Suppressor macrophage treated with lipopolysaccharide for 4 hours (primary cell): Measurements from ENCODE around the gene CCDC91.

ENCODE experiments used
- DNase-seq: peaks from one replicate; pipeline ENCODE4 v3.0.0-alpha.2; 2020

Gene CCDC91

GRCh38 chr12:28190321-28191050, at the start of gene CCDC91:
CCDC91 (plus strand) TSS chr12:28190456; CDS start chr12:28257216, 66,760 bp downstream.
- DNase-seq: peak; percentile 82

- no peak for DNase-seq
These were observed 46.2 kb upstream of the CCDC91 start for GRCh38 chr12:28144059-28144458.

GRCh38 chr12:28144532-28144931, 45.7 kb upstream of the CCDC91 start:
- no peak for DNase-seq

GRCh38 chr12:28145216-28145615, 45.0 kb upstream of the CCDC91 start:
- no peak for DNase-seq

- DNase-seq: no peak
These were observed 41.0 kb upstream of the CCDC91 start for GRCh38 chr12:28149279-28149678.

GRCh38 chr12:28156362-28156761, 33.9 kb upstream of the CCDC91 start:
- no peak for DNase-seq

GRCh38 chr12:28156804-28157203, 33.5 kb upstream of the CCDC91 start:
- DNase-seq: no peak

- no peak for DNase-seq
These were observed 31.9 kb upstream of the CCDC91 start for GRCh38 chr12:28158353-28158752.

- DNase-seq: no peak
These were observed 30.6 kb upstream of the CCDC91 start for GRCh38 chr12:28159688-28160087.

GRCh38 chr12:28161697-28162096, 28.6 kb upstream of the CCDC91 start:
- no peak for DNase-seq

- DNase-seq: no peak
These were observed 27.6 kb upstream of the CCDC91 start for GRCh38 chr12:28162697-28163096.

- DNase-seq: no peak
These were observed 25.5 kb upstream of the CCDC91 start for GRCh38 chr12:28164644-28165275.

- no peak for DNase-seq
These were observed 22.2 kb upstream of the CCDC91 start for GRCh38 chr12:28167981-28168485.

GRCh38 chr12:28171356-28172060, 18.7 kb upstream of the CCDC91 start:
- DNase-seq: no peak

GRCh38 chr12:28172434-28173030, 17.7 kb upstream of the CCDC91 start:
- DNase-seq: no peak

- no peak for DNase-seq
These were observed 16.8 kb upstream of the CCDC91 start for GRCh38 chr12:28173440-28173839.

- no peak for DNase-seq
These were observed 15.1 kb upstream of the CCDC91 start for GRCh38 chr12:28175098-28175589.

- no peak for DNase-seq
These were observed 14.0 kb upstream of the CCDC91 start for GRCh38 chr12:28176295-28176694.

- DNase-seq: no peak
These were observed 12.8 kb upstream of the CCDC91 start for GRCh38 chr12:28177461-28177860.

- DNase-seq: no peak
These were observed 12.4 kb upstream of the CCDC91 start for GRCh38 chr12:28177905-28178304.

- DNase-seq: no peak
These were observed 11.5 kb upstream of the CCDC91 start for GRCh38 chr12:28178775-28179174.

- no peak for DNase-seq
These were observed 9.5 kb upstream of the CCDC91 start for GRCh38 chr12:28180786-28181185.

GRCh38 chr12:28184375-28184774, 5.9 kb upstream of the CCDC91 start:
- DNase-seq: peak; percentile 10
